EL (cell line): Measurements from ENCODE around the gene ZFYVE28.

Experiments used
- DNase-seq: peaks from one replicate; pipeline ENCODE4 v3.0.0-alpha.2; 2016

ZFYVE28 gene

DNA sequence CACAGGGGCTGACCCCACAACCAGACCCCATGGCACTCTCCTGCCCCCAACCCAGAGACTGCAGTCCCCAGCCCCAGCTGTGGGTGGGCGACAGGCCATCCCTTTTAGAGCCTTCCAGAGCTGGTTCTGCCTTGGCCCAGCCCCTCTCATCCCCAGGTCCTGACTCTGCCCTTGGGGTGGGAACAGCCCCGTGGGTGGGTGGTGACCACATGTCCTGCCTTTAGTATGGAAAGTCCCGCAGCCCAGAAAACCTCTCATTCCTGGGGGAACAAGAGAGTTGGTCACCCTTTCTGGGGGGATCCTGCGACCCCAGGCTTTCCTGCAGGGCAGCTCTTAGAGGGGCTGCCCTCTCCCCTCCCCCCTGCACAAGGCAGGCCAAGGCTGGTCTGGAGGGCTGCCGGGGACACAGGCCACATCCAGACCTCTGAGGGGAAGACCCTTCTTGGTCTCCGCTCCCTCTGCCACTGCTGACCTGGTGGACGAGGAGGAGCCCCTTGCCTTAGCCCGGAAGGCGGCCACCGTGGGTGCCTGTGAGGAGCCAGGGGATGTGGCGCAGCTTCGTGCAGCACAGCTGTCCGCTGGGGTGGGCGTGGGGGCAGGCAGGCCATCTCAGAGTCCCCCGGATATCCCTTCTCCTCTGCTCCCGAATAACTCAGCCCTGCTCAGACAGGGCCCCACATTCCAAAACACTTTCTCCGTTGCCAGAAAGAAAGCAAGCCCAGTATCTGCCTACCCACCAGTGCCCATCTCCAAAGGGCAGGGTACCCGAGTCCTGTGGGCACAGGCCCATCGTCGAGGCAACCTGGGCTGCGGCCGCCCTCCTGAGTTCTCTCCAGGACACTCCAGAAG is 149.9 kb downstream of the ZFYVE28 start:
- no peak for DNase-seq

DNA sequence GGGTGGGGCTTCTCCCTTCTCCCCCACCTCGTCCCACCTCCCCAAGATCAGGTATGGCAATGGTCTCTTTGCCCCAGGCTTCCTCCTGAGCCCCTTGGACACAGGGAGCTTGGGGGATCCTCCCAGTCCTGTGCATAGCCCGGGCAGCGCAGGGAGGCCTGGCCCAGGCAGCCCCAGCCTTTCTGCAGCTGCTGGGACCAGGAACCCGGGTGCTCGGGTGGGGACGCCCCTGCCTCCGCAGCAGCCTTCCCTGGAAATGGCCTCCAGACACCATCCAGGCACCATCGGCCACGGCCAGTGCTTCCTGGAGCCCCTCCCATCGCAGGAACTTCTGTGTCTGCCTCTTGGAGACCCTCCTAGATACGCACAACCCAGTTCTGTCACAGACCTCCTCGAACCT is 150.6 kb downstream of the ZFYVE28 start:
- no peak for DNase-seq

DNA sequence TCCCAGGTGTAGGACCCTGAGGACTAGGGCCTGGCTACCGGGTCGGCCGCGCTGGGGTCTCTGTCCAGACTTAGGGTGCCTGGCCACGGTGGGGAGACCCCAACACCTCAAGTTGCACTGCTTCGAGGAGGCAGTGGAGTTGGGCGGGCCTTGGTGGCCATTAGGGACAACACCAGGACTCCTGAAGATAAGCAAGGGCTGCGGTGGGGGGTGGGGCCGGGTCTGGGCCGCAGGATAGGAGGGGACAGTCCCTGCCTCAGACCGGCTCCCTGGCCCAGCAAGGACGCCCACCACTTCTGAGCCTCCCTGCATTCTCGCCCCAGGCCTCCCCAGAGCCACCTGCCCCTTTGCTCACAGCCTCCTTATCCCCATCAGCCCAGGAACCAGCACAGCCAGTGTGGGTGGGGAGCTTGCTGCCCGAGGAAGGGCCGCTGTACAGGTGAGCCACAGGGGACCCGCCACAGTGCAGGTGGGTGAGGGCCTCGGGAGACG is 151.1 kb downstream of the ZFYVE28 start:
- DNase-seq: no peak

DNA sequence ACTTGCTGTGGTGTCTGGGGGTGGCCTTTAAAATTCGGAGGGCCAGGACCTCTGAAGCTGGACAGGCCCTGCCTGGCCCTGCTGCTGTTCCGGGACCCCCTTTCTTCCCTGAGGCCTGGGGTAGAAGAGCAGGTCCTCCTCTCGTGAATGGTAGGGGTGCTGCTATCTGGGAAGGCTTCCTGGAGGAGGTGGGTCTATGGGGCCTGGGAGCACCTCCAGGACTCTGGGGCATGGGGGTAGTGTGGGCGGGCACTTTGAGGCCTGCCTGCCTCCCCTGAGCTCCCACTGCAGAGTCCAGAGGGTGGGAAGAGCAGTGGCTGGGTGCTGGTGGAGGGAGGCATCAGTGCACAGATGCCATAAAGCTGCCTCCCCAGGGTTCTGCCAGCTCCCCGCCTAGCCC is 151.6 kb downstream of the ZFYVE28 start:
- DNase-seq: no peak

DNA sequence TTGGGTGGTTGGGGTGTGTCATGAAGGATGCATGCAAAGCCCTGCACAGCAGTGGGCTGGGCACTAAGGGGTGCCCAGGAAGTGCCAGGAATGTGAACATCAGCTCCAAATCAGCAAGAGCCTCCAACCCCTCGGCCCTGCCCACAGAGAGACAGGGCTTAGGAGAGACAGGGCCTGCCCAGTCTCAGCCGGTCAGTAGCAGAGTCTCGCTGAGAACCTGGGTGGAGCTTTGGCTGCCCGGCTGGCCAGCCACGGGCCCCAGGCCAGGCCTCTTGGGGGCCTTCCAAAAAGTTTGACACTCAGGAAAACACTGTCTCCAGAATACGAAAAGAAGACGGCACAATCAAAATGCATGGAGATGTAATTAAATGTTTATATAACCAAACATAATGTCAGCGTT is 152.3 kb downstream of the ZFYVE28 start:
- peak; percentile 40 for DNase-seq

DNA sequence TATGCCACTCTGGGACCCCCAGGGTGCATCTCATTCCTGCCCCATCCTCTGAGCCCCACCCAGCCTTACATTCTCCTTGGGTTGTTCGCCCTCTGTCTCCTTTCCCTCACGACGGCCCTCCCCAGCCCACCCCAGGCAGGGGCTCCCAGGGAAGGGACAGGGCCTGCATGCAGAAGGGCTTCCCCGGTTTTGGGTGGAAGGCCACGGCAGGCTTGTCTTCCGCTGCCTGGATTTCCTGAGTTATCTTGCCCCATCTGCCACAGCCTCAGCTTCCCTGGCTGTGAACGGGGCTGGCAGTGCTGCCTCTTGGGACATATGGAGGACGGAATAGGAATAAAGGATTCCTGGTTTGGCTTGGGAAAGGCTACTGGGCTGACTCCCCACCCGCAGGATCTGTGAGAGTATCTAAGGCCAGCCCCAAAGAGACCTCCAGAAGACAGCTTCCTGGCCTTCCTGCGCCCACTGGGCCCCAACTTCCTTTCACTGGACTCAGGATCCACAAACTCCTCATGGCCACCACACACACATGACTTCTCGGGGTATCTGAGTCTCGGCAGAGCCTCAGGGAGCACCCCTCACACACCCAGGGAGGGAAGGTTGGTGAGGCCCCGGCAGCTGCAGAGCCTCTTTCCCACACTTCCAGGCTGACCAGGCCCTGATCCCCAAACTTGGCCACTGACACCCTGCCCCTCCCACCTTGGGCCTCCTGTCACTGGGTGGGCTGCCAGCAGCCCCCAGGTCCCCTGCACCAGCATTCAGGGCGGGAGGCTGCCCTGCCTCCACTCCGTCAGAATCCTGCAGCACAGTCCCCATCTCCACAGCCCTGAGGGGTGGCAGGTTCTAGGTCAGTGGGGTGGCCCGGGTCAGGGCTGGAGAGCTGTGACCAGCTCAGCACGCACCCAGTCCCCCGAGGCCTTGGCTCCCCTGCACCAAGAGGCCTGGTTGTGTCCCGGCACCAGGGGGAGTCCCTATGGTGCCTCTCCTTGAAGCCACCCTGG is 153.0 kb downstream of the ZFYVE28 start:
- no peak for DNase-seq

DNA sequence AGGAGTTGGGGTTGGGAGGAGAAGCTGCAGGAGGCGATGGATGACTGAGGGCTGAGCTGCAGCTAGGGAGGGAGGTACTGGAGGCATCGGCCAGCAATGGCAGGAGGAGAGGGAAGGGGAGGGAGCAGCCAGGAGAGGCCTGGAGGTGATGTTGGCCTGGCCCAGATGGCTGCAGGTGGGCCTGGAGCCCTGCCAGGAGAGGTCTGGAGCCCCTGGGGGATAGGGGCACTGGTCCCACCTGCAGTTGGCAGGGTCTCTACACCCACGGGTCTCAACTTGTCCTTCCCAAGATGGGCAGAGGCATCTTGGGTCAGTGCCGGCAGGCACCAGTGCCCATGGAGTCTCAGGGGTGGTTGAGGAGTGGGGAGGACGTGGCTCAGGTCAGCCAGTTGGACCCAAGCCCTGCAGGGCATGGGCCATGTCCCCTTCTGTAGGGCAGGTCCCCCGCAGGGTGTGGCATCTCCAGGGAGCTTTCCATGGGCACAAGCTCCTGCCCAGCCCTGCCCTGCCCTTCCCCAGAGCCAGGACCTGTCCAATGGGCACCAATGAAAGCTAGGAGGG is 153.9 kb downstream of the ZFYVE28 start:
- no peak for DNase-seq

DNA sequence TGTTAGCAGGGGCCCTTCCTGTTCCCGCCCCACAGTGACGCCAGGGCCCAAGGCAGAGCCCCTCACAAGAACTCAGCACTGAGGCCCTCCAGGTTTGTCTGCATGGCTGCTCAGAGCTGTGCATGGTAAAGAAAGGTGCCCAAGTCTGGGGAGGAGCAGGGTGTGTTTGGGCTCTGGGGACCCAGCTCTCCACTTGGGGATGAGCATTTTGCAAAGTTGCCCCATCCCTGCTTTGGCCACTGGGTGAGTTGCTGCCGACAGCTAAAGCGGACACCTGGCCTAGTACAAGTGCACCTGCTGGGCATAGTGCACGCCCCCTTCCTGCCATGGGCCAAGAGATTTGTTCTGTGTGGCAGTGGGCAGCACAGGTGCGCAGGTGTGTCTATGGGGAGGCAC is 154.5 kb downstream of the ZFYVE28 start:
- no peak for DNase-seq

DNA sequence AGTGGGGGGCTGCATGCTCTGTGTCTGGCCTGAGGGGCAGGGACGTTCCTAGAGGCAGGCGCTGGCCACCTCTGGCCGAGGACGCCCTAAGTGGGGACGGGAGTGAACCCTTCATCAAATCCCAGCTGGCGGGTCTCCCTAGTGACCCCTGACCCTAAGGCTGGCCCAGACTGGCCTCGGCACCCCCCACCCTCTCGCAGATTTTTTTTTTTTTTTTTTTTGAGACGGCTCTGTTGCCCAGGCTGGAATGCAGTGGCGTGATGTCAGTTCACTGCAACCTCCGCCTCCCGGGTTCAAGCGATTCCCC is 155.5 kb downstream of the ZFYVE28 start:
- no peak for DNase-seq

DNA sequence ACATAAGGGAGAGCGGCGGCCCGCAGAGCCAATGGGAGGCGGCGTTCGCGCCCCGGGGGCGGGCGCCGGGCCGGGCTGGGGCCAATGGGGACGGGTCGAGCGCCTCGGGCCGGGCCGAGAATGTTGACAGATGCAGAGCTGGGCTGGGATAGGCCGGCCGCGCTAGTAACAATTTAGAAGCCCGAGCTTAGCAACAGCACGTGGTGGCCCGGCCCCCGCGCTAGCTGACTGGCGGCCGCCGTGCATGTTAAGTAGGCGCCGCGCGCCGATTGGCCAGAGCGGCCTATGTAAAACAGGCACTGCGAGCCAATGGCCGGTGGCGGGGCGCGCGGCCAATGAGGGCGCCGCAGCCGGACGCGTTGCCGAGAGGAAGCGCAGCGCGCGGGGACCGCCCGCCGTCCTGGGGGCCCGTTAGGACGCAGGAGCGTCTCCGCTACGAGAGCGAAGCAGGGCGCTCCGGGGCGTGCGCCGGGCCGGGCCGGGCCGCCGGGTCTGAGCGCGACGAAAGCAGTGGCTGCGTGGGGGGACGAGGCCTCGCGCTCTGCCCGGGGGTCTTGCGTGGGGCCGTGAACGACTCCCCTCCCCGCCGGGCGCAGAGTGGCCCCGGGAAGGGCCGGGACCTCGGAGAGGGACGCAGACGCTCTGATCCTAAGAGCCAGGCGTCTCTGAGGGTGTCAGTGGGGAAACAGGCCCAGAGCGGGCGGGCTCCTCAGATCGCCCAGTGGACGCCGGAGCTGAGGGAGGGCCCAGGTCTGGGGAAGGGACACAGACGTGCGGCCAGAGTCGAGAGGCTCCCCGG is 156.1 kb downstream of the ZFYVE28 start:
- DNase-seq: peak; percentile 99

DNA sequence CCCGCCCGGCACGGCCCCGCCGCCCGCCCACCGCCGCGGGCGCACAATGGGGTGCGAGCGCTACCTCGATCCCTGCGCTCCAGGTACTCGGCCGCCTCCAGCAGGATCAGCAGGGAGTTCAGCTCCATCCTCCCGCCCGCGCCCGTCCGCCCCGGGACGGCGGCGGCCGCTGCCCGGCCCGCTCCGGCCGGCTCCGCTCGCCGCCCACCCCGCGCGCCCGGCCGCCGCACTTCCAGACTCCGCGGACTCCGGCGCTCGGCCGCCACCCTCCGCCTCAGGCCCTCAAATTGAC is 156.6 kb downstream of the ZFYVE28 start, which contains the start of gene MXD4:
MXD4 (minus strand) TSS at position 257 of the 292 bp plus-strand sequence; CDS start at position 128, 129 bp downstream.
- no peak for DNase-seq

DNA sequence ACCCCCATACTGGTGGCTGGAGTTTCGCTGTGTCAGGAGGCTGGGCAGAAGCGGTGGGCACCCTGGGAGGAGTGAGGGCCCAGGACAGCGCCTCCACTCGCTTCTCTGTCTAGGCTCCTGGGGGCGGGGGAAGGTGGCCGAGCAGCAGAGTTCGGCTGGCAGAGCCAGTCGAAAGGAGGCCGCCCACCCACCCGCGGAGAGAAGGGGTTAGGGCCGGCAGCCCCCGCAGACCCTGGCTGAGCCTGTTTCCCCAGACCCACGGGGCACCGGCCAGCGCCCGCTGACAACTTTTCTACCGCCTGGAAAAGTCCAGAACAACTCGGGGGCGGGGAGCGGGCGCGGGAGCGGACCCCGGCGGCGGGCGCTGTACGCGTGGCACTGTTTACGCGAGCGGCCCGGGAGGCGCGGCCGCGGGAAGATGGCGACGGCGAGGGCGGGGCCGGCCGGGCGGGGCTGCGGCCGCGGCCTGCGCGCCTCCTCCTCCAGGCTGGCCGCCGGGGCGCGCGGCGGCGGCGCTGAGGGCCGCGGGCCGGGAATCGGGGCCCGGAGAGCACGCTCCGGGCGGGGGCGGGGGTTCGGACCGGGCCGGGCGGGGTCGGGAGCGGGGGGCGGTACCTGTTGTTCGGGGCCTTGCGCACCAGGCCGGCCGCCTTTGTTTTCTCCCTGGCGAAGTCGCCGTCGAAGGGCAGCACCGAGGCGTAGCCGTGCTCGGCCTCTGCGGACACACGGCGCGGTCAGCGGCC is 157.2 kb downstream of the ZFYVE28 start:
- peak; percentile 53 for DNase-seq

DNA sequence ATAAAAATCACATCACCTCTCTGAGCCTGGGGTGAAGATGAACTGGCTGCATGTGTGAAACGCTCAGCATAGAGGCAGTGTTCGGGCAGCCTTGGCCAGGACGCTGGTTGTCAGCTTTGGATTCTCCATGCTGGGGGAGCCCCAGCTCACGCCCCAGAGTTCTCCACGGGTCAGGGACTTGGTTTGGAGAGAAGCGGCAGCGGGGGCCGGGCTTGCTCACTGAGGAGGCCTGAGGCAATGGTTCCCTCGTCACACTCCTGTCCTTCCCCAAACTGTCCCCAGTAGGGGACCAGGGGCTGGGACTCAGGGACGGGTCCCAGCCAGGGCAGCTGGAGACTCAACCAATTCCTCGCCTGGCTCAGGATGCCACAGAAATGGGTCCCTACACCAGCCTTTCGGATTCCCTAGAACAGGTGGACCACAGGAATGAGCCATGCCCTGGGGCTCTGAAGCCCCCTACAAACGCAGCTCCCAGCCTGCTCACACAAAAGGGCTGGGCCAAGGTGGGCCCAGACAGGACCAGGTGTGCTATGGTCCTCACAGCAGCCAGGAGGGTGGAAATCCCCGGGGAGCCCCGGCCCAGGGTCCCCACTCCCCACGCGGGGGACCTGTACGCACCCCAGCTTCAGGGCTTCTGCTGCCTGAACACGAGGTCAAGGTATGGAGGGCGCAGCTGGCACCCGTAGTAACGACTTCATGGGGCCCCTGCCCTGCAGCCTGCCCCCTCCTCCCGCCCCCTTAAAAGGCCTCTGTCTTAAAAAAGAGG is 157.9 kb downstream of the ZFYVE28 start:
- DNase-seq: no peak

DNA sequence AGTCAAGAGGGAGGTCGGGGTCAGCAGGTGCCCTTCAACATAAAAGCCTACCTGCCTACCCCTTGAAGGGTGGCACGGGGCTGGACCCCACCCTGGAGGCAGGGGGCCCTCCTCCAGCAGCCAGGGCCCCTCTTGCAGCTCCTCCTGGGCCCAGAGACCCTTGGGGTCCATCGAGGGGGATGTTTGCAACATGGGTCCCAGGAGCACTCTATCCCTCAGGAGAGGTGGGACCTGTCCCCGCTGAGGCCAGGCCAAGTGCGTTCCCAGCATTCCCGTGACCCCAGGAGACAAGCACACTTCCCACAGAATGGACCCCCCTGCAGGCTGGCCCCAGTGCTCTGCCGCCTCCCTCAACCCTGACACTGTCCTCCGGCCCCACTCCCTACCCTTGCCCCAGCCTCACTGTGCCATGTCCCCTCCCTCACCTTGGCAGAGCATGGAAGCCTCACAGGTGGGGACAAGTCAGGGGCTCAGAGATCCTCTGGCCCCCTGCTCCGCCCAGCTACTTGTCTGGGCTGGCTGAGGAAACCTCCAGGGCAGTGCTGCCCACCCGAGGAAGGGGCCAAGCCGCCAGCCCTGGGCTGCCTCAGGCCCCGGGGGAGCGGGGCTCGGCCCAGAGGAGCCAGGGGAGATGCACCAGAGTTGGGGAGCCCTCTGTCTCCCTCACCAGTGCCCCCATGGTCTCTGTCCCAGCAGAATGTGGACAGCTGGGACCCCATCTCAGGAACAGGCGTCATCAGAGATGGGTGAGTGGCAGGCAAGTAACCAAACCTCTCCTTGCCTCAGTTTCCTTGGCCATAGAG is 158.7 kb downstream of the ZFYVE28 start:
- DNase-seq: no peak

DNA sequence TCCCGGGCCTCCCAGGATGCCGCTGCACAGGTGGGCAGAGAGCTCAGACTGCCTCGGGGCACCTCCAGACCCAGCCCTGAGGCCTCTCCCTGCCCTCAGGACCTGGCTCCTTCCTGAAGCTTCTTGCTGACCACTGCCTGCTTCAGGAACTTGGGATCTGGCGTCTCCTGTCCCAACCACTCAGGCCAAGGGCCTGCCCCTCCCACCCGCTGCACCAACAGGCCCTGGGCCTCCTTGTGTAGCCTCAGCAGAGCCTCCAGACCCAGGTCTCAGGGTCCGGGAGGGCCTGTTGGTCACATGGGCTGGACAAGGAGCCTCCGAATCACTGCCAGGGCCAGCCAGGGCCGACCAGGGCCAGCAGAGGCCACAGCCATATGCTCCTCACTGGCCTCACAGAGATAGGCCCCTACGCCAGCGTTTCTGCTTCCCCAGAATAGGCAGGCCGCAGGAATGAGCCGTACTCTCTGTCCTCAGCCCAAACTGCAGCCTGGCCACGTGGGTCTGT is 159.4 kb downstream of the ZFYVE28 start:
- no peak for DNase-seq

DNA sequence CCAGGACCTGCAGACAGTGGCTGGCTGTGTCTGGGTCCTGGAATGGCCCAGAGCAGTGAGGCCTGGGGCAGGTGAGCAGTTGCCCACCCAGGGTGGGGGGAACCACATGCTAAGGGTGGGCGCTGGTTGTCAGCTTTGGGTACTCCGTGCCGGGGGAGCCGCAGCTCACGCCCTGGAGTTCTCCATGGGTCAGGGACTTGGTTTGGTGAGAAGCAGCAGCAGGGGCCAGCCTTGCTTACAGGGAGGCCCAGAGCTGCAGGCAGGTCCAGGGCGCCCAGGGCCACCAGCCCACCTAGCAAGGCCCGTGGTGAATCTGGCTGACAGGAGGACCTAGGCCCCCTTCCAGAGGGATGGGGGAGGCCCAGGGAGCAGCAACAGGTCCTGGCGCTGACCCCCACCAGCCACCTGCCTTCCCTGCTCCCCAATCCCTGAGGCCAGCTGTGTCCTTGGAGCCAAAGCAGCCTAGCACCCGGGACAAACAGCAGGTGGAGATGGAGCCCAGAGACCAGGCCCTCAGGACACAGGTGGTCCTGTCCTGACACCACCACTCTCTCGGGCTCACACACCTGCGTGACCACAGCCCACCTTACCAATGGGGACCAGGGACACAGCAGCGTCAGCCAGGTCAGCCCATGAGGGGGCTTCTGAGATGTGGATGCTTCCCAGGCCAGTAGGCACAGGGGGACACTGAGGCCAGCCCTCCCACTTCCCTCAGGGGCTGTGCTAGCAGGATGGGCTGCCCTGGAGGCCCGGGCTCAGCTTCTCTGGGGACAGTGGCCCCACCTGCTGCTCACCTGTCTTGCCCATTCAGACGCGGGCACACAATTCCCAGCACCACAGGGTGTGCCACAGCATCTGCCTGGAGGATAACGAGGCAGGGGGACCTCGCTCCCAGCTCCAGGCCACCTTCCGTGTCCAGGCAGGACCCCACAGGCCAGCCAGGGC is 160.1 kb downstream of the ZFYVE28 start:
- no peak for DNase-seq

DNA sequence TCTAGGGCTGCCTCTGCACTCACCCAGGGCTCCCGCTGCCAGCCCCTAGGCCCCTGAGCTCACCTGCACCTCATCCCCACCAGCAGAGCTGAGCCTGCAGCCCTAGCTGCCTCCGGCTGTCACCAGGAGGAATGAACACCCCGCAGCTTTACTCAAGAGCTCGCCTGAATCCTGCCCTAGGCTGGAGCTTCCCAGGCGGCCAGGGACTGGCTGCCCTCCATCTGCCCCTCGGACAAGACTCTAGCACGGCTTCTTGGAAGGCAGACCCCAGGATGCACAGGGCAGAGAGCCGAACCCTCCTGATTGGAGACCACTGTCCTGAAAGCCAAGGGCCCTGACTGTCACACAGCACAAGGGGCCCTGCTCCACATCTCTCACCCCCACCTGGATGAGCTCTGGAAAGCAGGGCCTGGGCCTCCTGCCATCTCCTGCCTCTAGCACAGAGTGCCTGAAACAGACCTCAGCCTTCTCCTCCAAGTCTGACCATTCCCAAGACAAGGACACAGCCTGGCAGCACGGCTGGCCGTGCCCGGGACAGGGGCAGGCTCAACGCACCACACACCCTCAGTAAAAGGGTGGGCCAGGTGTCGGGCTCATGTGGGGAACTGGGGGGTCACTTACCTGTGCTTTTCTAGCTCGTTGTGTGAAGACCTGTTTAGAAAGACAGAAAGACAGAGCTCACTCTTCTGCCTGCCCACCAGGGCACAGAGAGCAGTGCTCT is 160.9 kb downstream of the ZFYVE28 start:
- DNase-seq: no peak

DNA sequence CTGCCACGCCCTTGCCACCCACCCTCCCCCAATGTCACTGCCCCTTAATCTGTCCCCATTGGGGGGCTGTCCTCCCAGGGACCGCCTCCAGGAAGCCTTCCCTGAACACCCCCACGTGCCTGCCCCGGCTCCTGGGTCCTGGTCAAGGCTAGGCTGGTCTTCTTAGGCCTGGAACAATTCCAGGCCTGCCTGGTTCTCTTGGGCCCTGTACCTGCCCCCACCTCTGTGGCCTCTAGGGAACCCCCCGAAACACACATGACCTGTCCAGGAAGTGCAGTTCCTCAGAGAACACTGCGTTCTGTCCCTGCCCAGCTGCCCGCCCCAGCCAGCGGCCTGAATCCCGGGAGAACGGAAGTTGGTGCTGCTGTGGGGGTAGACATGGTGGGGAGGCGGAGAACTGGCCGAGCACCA is 161.7 kb downstream of the ZFYVE28 start:
- DNase-seq: no peak
